Measurements from ENCODE around the gene PRTFDC1.

DNA sequence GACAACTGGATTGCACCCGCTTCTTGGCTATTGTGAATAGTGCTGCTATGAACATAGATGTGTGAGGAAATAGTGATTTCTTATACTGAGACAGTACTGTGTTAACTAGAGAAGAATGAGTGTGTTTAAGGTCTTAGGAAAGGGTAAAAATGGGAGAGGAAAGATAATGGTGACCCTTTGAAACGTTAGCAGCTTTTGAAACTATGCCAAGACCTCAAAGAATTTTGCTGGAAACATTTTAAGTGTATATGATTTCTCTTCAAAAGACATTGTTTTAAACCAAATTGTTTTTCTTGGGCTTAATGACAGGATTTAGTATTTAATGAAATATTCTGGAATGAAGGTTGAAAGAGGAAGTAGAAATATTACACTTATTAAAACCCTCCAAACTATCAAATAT, 127.9 kb downstream of the PRTFDC1 start:
- TF ChIP-seq CTCF (IDR thresholded peaks at IDR 0.05 in 4 of 5, conservative IDR thresholded peaks at IDR 0.05 in 1 of 5) (no peak), POLR2A (IDR thresholded peaks at IDR 0.05) (no peak)
